Adrenal gland (tissue), 12 donors: ENCODE data around the gene HOXC11. TPM values are rescaled to one million over a fixed set of nuclear protein-coding genes. Genes with fewer than 3 reads are reported as not detected.

Experiments
- DNase-seq, 7 donors: peaks; one replicate each; pipeline ENCODE4 v3.0.0-alpha.2; 2019 to 2020
- H3K27ac ChIP-seq, 5 donors: fragments of 200-600 bp; sonication (generic) in 4 of 5; 1 replicate in 3 of 5; 2 replicates in 2 of 5; pipeline versions ENCODE4 v1.5.1 to v1.8.0; 2016 to 2020; ENCODE audit warnings: mild to moderate bottlenecking in 1 of 5
- H3K27me3 ChIP-seq: fragments of 200-600 bp; 2 replicates; pipeline ENCODE4 v1.8.0; 2021
- H3K36me3 ChIP-seq, 2 donors: fragments of 200-600 bp; replicated peaks in 1 of 2; 1 replicate in 1 of 2; 2 replicates in 1 of 2; pipeline versions ENCODE4 v1.5.1 to v1.8.0; 2018 to 2022
- H3K4me1 ChIP-seq, 2 donors: fragments of 200-600 bp; replicated peaks in 1 of 2; 1 replicate in 1 of 2; 2 replicates in 1 of 2; pipeline versions ENCODE4 v1.5.1 to v1.8.0; 2018 to 2021
- H3K4me3 ChIP-seq, 4 donors: fragments of 200-600 bp; sonication (generic) in 3 of 4; one replicate each; pipeline ENCODE4 v1.5.1; 2016 to 2018
- H3K9me3 ChIP-seq, 3 donors: fragments of 200-600 bp; sonication (generic) in 1 of 3; replicated peaks in 1 of 3; 1 replicate in 2 of 3; 2 replicates in 1 of 3; pipeline versions ENCODE4 v1.5.1 to v1.8.0; 2016 to 2021
- POLR2A ChIP-seq, 2 donors: fragments of 450-650 bp; IDR thresholded peaks; one replicate each; pipeline ENCODE4 v1.6.1; 2017; ENCODE audit warnings: antibody characterized with exemption in 2 of 2, mild to moderate bottlenecking in 2 of 2, moderate library complexity in 1 of 2
- WGBS, 4 donors: extraction: QIAGEN DNeasy Blood & Tissue Kit in 2 of 4; methylation state at CpG; one replicate each; pipeline versions ENCODE4 v1.1.5 to v1.1.7; 2013 to 2017; 5-methylcytosine and 5-hydroxymethylcytosine counted together
- intact Hi-C, 2 donors: fragments of 100-400 bp; cut with DNase I; formaldehyde crosslinking; loops; one replicate each; pipeline versions ENCODE4 v1.14.1 to v1.15.0; 2022 to 2023
- polyA plus RNA-seq, 3 donors: library from polyadenylated mRNA; stranded (reverse); fragments of 200-250 nt in 2 of 3; fragments of 350-450 nt in 1 of 3; fragmentation: Illumina TruSeq in 1 of 3; extraction: RNeasy Lipid Tissue Mini Kit (QIAGEN cat#74804) in 1 of 3; gene quantifications; one replicate each; pipeline ENCODE4 v1.2.3, GENCODE V29; 2013 to 2014
- total RNA-seq, 9 donors: library from RNA; depleted of rRNA in 4 of 9; stranded (reverse); fragments of >200 nt in 4 of 9; fragments of 120-200 nt in 1 of 9; fragmentation: NEBNext Ultra II Directional in 1 of 9; extraction: Animal tissue kit (Norgen Biotek cat#: 25700) in 1 of 9; gene quantifications; one replicate each; pipeline versions ENCODE4 v1.1.0 to v1.2.4, GENCODE V29; 2013 to 2023
- TF ChIP-seq, protein P1 (sequence below), 6 experiments: fragments of 450-650 bp in 4 of 6; fragments of 200-600 bp in 2 of 6; sonication (generic) in 1 of 6; IDR thresholded peaks; 1 replicate in 5 of 6; 2 replicates in 1 of 6; pipeline versions ENCODE4 v1.5.1 to v1.8.0; 2016 to 2021; ENCODE audit warnings: antibody characterized with exemption in 6 of 6, mild to moderate bottlenecking in 2 of 6, moderate library complexity in 1 of 6
- donor health status: healthy with polysubstance abuse.
- donor health status: Bipolar disorder and iron deficiency.
- donor health status: DM: yes; HTN: yes; CAD: no.
- donor health status: DM: no; HTN: no; CAD: no.
- donor health status: DM: no; HTN: no; CAD: no.
- donor health status: DM: yes; HTN: yes; CAD: no.

Gene HOXC11
- total and polyA plus RNA-seq, 12 donors: not detected

- Histone ChIP-seq H3K36me3 (no peaks in the 10 kb centered on the region), H3K4me3 (no peak overlapping the region), H3K4me1 (peaks cover 9 to 19% of the 10 kb centered on the region in 2 donors), H3K27me3 (peaks cover 91% of the 10 kb centered on the region), H3K9me3 (no peaks in the 10 kb centered on the region), H3K27ac (no peak overlapping the region)
- WGBS, 4 donors: 7 to 10% (median 8%) methylated on average over 11 of the region's 11 CpGs
- DNase-seq: no peak
- intact Hi-C loops: no loop called here
- TF ChIP-seq POLR2A (IDR thresholded peaks at IDR 0.05): no peak
- TF ChIP-seq, protein P1, sequence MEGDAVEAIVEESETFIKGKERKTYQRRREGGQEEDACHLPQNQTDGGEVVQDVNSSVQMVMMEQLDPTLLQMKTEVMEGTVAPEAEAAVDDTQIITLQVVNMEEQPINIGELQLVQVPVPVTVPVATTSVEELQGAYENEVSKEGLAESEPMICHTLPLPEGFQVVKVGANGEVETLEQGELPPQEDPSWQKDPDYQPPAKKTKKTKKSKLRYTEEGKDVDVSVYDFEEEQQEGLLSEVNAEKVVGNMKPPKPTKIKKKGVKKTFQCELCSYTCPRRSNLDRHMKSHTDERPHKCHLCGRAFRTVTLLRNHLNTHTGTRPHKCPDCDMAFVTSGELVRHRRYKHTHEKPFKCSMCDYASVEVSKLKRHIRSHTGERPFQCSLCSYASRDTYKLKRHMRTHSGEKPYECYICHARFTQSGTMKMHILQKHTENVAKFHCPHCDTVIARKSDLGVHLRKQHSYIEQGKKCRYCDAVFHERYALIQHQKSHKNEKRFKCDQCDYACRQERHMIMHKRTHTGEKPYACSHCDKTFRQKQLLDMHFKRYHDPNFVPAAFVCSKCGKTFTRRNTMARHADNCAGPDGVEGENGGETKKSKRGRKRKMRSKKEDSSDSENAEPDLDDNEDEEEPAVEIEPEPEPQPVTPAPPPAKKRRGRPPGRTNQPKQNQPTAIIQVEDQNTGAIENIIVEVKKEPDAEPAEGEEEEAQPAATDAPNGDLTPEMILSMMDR (IDR thresholded peaks at IDR 0.05): no peak
These were observed 4.9 kb downstream of the HOXC11 start for GRCh38 chr12:53977596-53978445.

DNA sequence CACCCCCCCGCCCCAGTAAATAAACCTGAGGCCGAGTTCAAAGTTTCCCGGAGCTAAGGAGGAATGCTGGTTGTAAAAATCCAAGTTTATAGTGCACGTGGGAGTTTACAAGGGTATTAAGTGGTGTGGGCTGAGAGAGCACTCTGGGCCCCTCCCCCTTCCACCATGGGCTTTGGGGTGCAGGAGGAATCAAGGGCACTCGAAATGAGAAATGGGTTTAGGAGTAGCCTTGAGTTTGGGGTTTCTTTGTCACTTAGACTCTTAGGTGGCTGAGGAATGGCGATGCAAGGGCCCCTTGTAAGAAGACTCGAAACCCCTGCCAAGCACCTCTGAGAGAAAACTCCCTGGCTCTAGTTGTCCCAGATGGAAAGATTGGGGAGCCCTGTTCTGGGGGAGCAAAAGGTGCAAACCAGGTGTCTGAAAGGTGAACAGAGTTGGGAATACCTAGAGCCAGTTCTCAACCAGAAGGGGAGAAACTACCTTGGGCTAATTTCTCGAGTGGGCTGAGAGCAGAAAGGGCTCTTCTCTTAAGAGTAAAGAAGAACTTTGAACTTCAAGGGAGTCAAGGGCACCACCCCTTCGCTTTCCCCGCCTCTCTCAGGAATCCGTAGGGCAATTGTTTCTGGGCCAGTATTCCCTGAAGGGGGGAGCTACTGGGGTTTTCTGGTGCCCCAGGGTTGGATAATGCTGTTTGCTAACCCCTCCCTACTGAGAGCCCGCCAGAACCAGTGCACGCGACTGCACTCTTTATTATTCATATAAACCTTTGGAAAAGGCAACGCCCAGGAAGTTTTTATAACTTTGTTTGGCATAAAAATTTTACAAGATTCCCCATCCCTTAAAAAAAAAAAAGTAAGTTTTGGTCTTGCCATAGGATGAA is 5.8 kb downstream of the HOXC11 start:
- intact Hi-C loops: no loop called here
- Histone ChIP-seq H3K36me3 (no peaks in the 10 kb centered on the region), H3K27me3 (peaks cover 91% of the 10 kb centered on the region), H3K4me3 (no peak overlapping the region), H3K27ac (no peak overlapping the region), H3K9me3 (no peaks in the 10 kb centered on the region), H3K4me1 (peaks cover 6 to 13% of the 10 kb centered on the region in 2 donors)
- 21 to 30% (median 24%) methylated on average over 14 to 15 of the region's 15 CpGs for WGBS, 4 donors
- TF ChIP-seq, protein P1 (IDR thresholded peaks at IDR 0.05): no peak
- TF ChIP-seq POLR2A (IDR thresholded peaks at IDR 0.05): no peak
- DNase-seq: no peak

- 53 to 67% (median 57%) methylated on average over 7 of the region's 7 CpGs for WGBS, 4 donors
- intact Hi-C loops: no loop called here
- TF ChIP-seq, protein P1 (IDR thresholded peaks at IDR 0.05): no peak
- TF ChIP-seq POLR2A (IDR thresholded peaks at IDR 0.05): no peak
- no peak for DNase-seq
- no peak overlapping the region for H3K27ac ChIP-seq
- no peaks in the 10 kb centered on the region for H3K36me3 ChIP-seq
- H3K27me3 ChIP-seq: peaks cover 88% of the 10 kb centered on the region
- peaks cover 3 to 5% of the 10 kb centered on the region in 2 donors for H3K4me1 ChIP-seq
- H3K9me3 ChIP-seq: no peaks in the 10 kb centered on the region
- no peak overlapping the region for H3K4me3 ChIP-seq
These were observed 7.3 kb downstream of the HOXC11 start for GRCh38 chr12:53980104-53980801.
